ENCODE measurements around the gene FOXO6. TPM values are rescaled to one million over a fixed set of nuclear protein-coding genes. Genes with fewer than 3 reads are reported as not detected.

FOXO6 gene
- 0.14 TPM in 1 of 2 replicates, not detected in the other for total RNA-seq (2014; rRNA removed; shearing (Covaris generic); ENCODE audit: low replicate concordance)

DNA sequence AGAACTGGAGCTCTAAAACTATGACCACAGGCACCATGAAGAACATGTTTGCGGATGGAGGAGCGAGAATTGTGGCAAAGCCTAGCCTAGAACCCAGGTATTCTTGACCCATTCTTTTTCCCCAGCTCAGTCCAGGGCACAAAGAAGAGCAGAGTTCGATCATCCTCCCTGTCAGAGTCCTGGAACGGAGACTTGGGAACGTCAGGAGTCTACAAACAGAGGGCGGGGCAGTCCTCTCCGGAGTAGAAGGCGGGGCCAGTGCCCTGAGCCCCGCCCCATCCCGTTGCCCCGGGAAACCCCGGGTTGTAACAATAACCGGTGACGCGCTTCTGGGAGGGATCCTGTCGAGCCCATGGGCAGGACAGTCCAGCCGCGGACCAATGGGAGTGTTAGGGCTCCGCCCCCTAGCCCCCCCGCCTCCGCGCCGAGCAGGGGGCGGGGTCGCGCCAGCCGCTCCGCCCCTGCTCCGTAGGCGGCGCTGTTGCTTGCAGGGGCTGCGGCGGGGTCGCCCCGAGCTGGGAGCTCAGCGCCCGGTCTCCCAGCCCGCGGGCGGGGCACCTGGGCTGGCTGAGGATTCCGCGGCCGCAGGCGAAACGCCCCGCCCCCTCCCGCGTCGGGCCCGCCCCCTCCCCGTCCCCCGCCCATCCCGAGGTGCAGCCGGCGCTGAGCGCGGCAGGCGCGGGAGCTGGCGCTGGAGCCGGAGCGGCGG lies at the start of gene FOXO6:
Gene FOXO6 (plus strand): TSS at position 649 of the 709 bp plus-strand sequence.
- in situ Hi-C loops (cut with HindIII; ENCODE audit: low pct_unique_long_range_greater_than_20kb, low sequenced_read_pairs) = no loop called here
- peak; percentile 99 for DNase-seq (ENCODE audit: low read depth)

DNA sequence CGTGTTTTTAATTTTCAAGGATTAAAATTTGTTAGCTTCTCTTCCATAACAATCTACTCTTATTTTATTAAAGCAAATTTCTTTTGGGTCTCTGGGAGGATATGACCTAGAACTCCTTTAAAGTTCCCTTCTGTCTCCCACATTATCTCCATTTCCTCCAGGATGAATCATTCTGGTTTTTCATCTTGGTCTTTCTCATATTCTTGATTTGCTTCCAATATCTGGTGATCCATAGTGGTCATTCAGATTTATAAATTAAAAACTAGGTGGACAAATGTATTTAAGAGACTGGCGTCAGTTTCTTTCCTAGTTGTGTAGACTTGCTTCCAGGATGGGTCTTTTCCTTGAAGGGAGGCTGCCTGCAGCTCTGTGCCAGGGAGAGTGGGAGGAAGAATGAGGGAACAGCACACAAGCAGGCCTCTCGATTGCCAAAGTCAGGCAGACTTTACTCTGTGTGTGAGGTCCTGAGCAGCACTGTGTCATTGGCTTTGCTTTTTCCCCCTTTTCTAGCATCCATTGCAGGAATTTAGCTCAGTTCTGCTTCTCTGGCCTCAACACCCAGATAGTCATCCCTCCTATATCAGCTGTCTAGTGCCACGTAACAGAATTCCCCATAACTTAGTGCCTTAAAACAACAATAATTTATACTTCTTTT lies 48.1 kb upstream of the FOXO6 start:
- no peak for DNase-seq (ENCODE audit: low read depth)
- in situ Hi-C loops (cut with HindIII; ENCODE audit: low pct_unique_long_range_greater_than_20kb, low sequenced_read_pairs) = no loop called here

DNA sequence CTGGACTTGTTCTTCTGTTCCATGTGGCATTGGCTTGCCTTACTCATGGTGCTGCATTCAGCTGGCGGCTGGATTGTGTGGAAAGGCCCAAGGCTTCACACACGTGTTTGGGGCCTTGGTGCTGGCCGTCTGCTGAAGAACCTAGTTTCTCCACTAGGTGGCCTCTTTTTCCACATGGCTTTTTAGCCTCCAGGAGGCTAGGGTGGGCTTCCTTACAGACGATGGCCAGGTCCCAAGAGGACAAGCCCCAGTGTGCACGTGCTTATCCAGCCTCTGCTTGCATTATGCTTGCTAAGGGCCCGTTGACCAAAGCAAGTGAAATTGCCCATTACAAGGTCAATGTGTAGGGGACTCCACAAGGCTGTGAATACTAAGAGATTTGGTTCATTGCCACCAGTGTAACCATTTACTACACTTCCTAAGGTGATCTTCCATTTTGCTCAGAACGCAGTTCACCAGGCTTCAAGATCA lies 47.5 kb upstream of the FOXO6 start:
- in situ Hi-C loops (cut with HindIII; ENCODE audit: low pct_unique_long_range_greater_than_20kb, low sequenced_read_pairs) = no loop called here
- no peak for DNase-seq (ENCODE audit: low read depth)

DNA sequence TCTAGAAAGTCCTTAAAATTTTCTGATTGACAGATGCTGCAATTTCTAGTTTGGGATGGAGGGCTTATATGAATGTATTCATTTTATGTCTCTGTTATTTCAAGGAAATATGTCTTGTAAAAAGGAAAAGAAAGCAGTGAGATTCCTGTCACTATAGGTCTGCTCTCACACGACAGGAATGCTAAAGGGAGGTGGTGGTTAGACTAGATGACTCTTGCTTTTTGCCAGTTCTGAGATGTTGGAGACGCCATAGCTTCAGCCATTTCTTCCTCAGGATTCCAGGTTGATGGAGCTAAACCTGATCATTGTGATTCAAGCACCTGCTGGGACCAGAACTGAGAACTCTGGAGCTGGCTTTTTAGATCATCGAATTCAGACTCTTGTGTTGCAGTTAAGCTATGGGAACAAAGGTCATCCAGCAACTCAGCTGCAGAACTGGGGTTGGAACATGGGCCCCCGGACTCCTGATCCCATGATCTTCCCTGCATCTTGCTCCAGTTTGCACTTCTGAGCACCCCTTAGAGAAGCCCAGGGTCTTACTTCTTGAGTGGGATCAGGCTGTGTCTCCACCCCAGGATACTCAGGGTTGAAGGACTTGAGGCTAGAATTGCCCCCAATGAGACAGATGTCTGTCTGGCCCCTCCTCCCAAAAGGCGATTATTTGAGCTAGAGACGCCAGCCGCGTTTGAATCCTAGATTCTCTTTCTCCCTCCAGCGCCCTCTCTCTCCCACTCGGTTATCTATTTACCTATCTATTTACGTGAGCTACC lies 46.7 kb upstream of the FOXO6 start:
- in situ Hi-C loops (cut with HindIII; ENCODE audit: low pct_unique_long_range_greater_than_20kb, low sequenced_read_pairs) = no loop called here
- DNase-seq (ENCODE audit: low read depth) = no peak

DNA sequence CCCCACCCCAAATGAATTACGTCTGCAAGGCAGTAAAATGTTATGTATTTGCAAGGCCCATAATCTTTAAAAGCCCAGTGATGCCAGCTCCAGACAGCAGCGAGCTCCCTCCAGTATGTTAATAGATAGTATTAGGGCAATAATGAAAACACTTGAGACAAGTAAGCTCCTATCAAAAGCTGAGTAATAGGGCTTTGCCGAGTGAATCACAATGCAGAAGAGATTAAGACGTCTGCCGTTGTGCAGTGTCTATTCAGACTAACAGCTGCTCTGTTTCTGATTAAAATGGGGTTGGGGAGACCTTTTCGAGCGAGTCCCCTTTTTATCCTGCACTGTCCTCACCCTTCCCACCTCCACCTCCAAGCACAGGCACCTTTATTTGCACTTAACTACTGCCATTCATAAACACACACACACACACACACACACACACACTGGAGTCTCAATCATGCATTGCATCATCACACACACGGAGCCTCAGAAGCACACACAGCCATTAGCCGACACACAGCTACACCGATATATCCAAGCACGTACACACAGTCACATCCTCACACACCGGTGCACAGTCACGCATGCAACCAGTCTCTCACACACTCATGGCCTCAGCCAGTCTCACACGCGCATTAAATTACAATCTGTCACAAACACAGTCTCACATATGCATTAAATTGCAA lies 46.0 kb upstream of the FOXO6 start:
- in situ Hi-C loops (cut with HindIII; ENCODE audit: low pct_unique_long_range_greater_than_20kb, low sequenced_read_pairs) = no loop called here
- DNase-seq (ENCODE audit: low read depth) = no peak

DNA sequence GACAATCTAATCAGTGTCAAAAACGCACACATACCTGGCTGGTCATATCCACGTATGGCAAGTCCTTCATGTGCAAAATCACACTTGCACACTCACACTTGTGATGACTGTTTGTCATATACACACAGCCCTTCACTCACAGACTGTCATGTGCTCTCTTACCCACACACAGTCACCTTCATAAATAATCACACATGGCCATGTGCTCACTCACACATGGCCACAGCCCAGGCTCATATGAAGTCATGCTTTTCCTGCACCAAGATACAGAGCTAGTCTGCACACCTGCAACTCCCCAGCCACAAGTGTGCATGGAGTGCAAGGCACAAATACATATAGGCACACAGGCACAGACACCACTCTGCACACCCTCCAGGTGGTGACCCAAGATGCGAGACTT lies 45.4 kb upstream of the FOXO6 start:
- DNase-seq (ENCODE audit: low read depth) = no peak
- in situ Hi-C loops (cut with HindIII; ENCODE audit: low pct_unique_long_range_greater_than_20kb, low sequenced_read_pairs) = no loop called here

- in situ Hi-C loops (cut with HindIII; ENCODE audit: low pct_unique_long_range_greater_than_20kb, low sequenced_read_pairs) = no loop called here
- no peak for DNase-seq (ENCODE audit: low read depth)
Observed at GRCh38 chr1:41317361-41317760, 43.9 kb upstream of the FOXO6 start.

DNA sequence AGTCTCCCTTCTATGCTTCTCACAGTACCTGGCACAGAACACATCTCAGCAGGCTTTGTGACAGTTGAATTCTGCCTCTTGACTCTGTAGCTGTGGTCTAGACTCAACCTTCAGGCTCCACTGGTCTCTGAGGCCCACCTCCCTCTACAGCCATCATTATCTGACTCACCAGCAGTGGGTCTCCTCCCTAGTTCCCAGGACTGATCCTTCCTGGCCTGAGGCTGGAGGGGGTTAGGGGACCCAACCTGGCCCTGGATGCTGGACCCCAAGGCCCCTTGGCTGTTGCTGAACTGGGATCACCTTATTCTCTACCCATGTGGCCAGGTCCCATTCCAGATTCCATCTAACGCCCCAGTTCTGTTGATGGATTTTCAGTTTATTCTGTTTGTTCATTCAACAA lies 43.1 kb upstream of the FOXO6 start:
- DNase-seq (ENCODE audit: low read depth) = no peak
- in situ Hi-C loops (cut with HindIII; ENCODE audit: low pct_unique_long_range_greater_than_20kb, low sequenced_read_pairs) = no loop called here

DNA sequence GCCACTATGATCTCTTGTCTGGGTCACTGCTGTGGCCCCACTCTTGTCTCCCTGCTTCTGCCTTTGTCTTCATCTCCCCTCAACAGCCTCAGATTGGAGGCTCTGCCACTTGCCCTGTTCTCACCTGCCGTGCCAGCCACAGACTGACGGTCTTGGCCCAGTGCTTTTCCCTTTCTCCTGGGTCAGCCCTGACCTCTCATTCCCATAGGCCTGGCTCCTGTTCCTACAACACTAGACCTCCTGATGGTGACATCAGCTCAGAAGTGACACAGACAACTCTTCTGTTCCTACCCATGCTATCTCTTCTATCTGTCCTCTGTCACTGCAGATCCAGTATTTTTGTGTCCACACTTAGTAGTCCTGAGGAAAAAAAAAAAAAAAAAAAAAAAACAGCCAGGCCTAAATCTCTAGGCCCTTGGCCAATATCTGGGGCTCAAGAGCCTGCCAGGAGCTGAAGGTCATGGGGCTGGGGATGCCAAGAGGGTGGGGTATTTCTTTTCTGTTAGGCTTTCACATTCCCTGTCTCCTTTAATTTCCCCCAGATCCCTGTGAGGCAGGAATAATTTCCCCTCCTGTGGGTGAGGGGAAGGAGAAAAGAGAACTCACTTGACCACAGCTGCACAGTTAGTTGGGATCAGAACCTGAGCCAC lies 42.0 kb upstream of the FOXO6 start:
- no peak for DNase-seq (ENCODE audit: low read depth)
- in situ Hi-C loops (cut with HindIII; ENCODE audit: low pct_unique_long_range_greater_than_20kb, low sequenced_read_pairs) = no loop called here

DNA sequence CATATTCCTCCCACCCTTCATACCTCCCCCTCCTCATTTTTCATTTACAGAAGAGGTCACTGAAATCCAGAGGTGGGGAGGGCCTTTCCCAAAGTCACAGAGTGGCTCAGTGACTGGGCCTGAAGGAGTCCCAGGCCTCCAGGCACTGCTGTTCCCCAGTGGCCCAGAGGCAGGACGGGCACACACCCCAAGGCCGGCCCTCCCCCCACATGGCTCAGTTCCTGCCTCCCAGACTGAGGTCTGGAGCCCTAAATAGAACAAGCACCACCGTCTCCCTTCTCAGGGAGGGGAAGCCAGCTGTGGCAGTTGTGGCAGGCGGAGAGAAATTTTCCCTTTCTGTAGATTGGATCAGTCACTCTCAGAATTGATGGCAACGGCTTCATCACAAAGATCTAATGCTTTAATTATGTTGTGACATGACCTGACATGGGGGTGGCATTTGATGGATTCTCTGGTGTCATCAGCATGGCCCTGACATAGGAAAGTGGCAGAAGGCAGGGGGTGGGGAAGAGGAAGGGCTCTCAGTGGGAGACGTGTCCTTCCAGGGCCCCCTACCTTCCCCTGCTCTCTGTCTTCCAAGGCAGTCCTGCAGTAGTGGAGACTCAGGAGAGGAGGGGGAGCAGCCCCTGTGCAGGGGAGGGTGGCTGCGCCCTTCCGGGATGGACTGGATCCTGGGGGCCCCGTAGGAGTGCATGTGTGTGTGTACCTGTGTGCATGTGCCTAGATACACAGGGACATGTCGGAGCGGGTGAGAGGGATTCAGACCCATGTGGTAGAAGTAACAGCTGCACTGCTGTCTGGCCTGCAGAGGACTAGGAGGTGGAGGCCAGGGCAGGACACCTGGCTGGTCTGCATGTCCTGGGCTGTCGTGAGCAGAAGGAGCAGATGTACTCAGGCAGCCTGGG lies 41.2 kb upstream of the FOXO6 start:
- no peak for DNase-seq (ENCODE audit: low read depth)
- in situ Hi-C loops (cut with HindIII; ENCODE audit: low pct_unique_long_range_greater_than_20kb, low sequenced_read_pairs) = no loop called here

- in situ Hi-C loops (cut with HindIII; ENCODE audit: low pct_unique_long_range_greater_than_20kb, low sequenced_read_pairs) = no loop called here
- no peak for DNase-seq (ENCODE audit: low read depth)
Observed at GRCh38 chr1:41320895-41321676, 40.1 kb upstream of the FOXO6 start.

GRCh38 chr1:41322101-41322661 lies 39.1 kb upstream of the FOXO6 start:
- DNase-seq (ENCODE audit: low read depth) = no peak
- in situ Hi-C loops (cut with HindIII; ENCODE audit: low pct_unique_long_range_greater_than_20kb, low sequenced_read_pairs) = no loop called here

DNA sequence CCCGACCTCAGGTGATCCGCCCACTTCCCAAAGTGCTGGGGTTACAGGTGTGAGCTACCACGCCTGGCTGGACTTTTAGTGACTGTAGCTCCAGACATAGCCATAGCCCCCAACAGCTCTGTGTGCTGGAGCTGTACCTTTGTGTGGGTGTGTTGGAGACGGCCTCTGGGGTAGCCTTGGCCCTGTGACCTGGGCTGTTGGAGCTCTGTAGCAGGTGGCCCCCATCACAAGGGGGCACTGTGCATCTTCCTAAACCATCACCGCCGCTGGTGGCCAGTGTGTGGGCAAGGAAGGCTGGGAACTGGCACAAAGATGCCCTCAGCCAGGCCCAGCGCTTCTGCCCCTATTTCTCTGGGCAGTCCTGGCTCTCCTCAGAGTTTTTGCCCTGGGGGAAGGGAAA lies 38.4 kb upstream of the FOXO6 start:
- in situ Hi-C loops (cut with HindIII; ENCODE audit: low pct_unique_long_range_greater_than_20kb, low sequenced_read_pairs) = no loop called here
- no peak for DNase-seq (ENCODE audit: low read depth)

GRCh38 chr1:41323243-41323642 lies 38.0 kb upstream of the FOXO6 start:
- in situ Hi-C loops (cut with HindIII; ENCODE audit: low pct_unique_long_range_greater_than_20kb, low sequenced_read_pairs) = no loop called here
- DNase-seq (ENCODE audit: low read depth) = no peak

GRCh38 chr1:41325801-41326200 lies 35.4 kb upstream of the FOXO6 start:
- no peak for DNase-seq (ENCODE audit: low read depth)
- in situ Hi-C loops (cut with HindIII; ENCODE audit: low pct_unique_long_range_greater_than_20kb, low sequenced_read_pairs) = no loop called here

- in situ Hi-C loops (cut with HindIII; ENCODE audit: low pct_unique_long_range_greater_than_20kb, low sequenced_read_pairs) = no loop called here
- DNase-seq (ENCODE audit: low read depth) = no peak
Observed at GRCh38 chr1:41327383-41327999, 33.7 kb upstream of the FOXO6 start.
